K562 (cell line): ENCODE data around the gene WIPF2. TPM values are rescaled to one million over a fixed set of nuclear protein-coding genes. Genes with fewer than 3 reads are reported as not detected.
A peak's percentile ranks its signal among the peaks of the same experiment; 100 is the strongest.

ENCODE experiments used
- ATAC-seq: fragments of 200-7000 bp; cut with Tn5 transposase; 3 replicates; pipeline ENCODE4 v1.9.1; 2020; ENCODE audit warnings: moderate library complexity
- BruUV-seq: library from RNA; stranded (reverse); fragments of 400-500 nt; replicated peaks from 2 replicates; lab custom pipeline; 2021; lab: Mats Ljungman, UMichigan
- CTCF ChIA-PET: fragments of 300-600 bp; formaldehyde crosslinking; extraction: SDS; loops from one replicate; lab custom pipeline; 2021; ENCODE audit warnings: low intra/inter-chr PET ratio; lab: Yijun Ruan, JAX
- POLR2A ChIA-PET: fragments of 300-600, 350-650 bp; sonication (Branson Sonifier 250); formaldehyde crosslinking; extraction: SDS; loops from one replicate; lab custom pipeline; 2021; ENCODE audit warnings: antibody characterized with exemption, inconsistent platforms; lab: Yijun Ruan, JAX
- DNase-seq, 4 experiments: peaks; one replicate each; pipeline versions ENCODE4 v3.0.0 to v3.0.0-alpha.2; 2011 to 2018; ENCODE audit warnings: low spot score in 3 of 4, mixed read lengths in 3 of 4; ENCODE audit errors: extremely low read depth in 1 of 4
- FAIRE-seq: peaks from 2 replicates; lab custom pipeline; 2011; peaks lifted over from hg19 to GRCh38; lab: Jason Lieb, UNC
- H2AFZ ChIP-seq: 2 replicates; pipeline ENCODE4 v1.6.0; 2011; ENCODE audit warnings: low read depth, low read length, control low read depth, inconsistent platforms
- H3K27ac ChIP-seq: fragments of 200-600 bp; 3 replicates; pipeline ENCODE4 v1.8.0; 2011; ENCODE audit warnings: low read depth, mild to moderate bottlenecking, control low read depth, inconsistent platforms, low read length, moderate library complexity, mixed read lengths; ENCODE audit errors: extremely low read depth
- H3K27me3 ChIP-seq, 2 experiments: fragments of 300-600 bp in 1 of 2; 2 replicates in 1 of 2; 3 replicates in 1 of 2; pipeline versions ENCODE4 v1.6.0 to v1.8.0; 2011; ENCODE audit warnings: inconsistent platforms in 2 of 2, low read length in 2 of 2, mild to moderate bottlenecking in 1 of 2, mixed read lengths in 1 of 2, moderate library complexity in 1 of 2; ENCODE audit not compliant: control insufficient read depth in 2 of 2, insufficient read depth in 2 of 2
- H3K36me3 ChIP-seq: fragments of 300-600 bp; 3 replicates; pipeline ENCODE4 v1.8.0; 2011; ENCODE audit warnings: mild to moderate bottlenecking, low read length, inconsistent platforms; ENCODE audit not compliant: control insufficient read depth, insufficient read depth
- H3K4me1 ChIP-seq, 2 experiments: fragments of 200-600 bp in 1 of 2; replicated peaks in 1 of 2; 2 replicates in 1 of 2; 3 replicates in 1 of 2; pipeline versions ENCODE4 v1.5.1 to v1.8.0; 2011; ENCODE audit warnings: inconsistent platforms in 2 of 2, low read length in 2 of 2, mild to moderate bottlenecking in 1 of 2, mixed read lengths in 1 of 2, moderate library complexity in 1 of 2; ENCODE audit not compliant: control insufficient read depth in 2 of 2, insufficient read depth in 2 of 2
- H3K4me2 ChIP-seq: 2 replicates; pipeline ENCODE4 v1.6.1; 2011; ENCODE audit warnings: low read length, control low read depth, inconsistent platforms, mixed read lengths; ENCODE audit not compliant: insufficient read depth
- H3K4me3 ChIP-seq: fragments of 200-600 bp; sonication (generic), shearing (Covaris generic); 2 replicates; pipeline ENCODE4 v1.5.1; 2016; ENCODE audit warnings: control low read depth, inconsistent platforms
- H3K79me2 ChIP-seq: fragments of 200-600 bp; 3 replicates; pipeline ENCODE4 v1.8.0; 2011; ENCODE audit warnings: low read length, inconsistent platforms; ENCODE audit not compliant: control insufficient read depth, insufficient read depth
- H3K9ac ChIP-seq, 2 experiments: 2 replicates each; pipeline versions ENCODE4 v1.6.0 to v1.6.1; 2011; ENCODE audit warnings: low read depth in 2 of 2, low read length in 2 of 2, control low read depth in 1 of 2, inconsistent platforms in 1 of 2, mild to moderate bottlenecking in 1 of 2, mixed read lengths in 1 of 2; ENCODE audit not compliant: insufficient read depth in 1 of 2
- H3K9me1 ChIP-seq: one replicate; pipeline ENCODE4 v1.6.0; 2011; ENCODE audit warnings: inconsistent platforms, mild to moderate bottlenecking, low read length, moderate library complexity; ENCODE audit not compliant: control insufficient read depth, insufficient read depth
- H3K9me3 ChIP-seq: replicated peaks from 2 replicates; pipeline ENCODE4 v1.5.1; 2011; ENCODE audit warnings: low read depth, low read length, inconsistent platforms; ENCODE audit not compliant: control insufficient read depth, insufficient read depth
- H4K20me1 ChIP-seq: replicated peaks from 2 replicates; pipeline ENCODE4 v1.6.1; 2011; ENCODE audit warnings: low read length, inconsistent platforms, mixed read lengths; ENCODE audit not compliant: control insufficient read depth, insufficient read depth
- FOXJ3 ChIP-seq: sonication (generic); formaldehyde crosslinking; IDR thresholded peaks from 2 replicates; pipeline ENCODE4 v1.4.0; 2020; ENCODE audit warnings: mild to moderate bottlenecking, missing genetic modification reagents
- IRF1 ChIP-seq: sonication (generic); formaldehyde crosslinking; IDR thresholded peaks from 2 replicates; pipeline ENCODE4 v1.8.0; 2022; ENCODE audit warnings: missing genetic modification reagents, mild to moderate bottlenecking, borderline replicate concordance
- NKRF ChIP-seq: fragments of 450-650 bp; IDR thresholded peaks from 2 replicates; pipeline ENCODE4 v1.6.1; 2016; ENCODE audit warnings: borderline replicate concordance
- NR2F6 ChIP-seq: fragments of 450-650 bp; formaldehyde crosslinking; IDR thresholded peaks from 2 replicates; pipeline ENCODE4 v1.4.0; 2020; ENCODE audit warnings: mild to moderate bottlenecking
- RAD21 ChIP-seq, 2 experiments: fragments of 250-450 bp in 1 of 2; fragments of 450-650 bp in 1 of 2; sonication (Bioruptor Pico) in 1 of 2; formaldehyde crosslinking in 1 of 2; IDR thresholded peaks in 1 of 2; conservative IDR thresholded peaks in 1 of 2; 2 replicates each; pipeline versions ENCODE4 v1.4.0 to v1.8.0; 2020 to 2022; ENCODE audit warnings: mild to moderate bottlenecking in 2 of 2, moderate library complexity in 1 of 2
- REST ChIP-seq, 2 experiments: fragments of 450-650 bp; formaldehyde crosslinking in 1 of 2; IDR thresholded peaks; 2 replicates each; pipeline versions ENCODE4 v1.4.0 to v1.6.1; 2014 to 2020; ENCODE audit warnings: mild to moderate bottlenecking in 2 of 2, borderline replicate concordance in 1 of 2, low read depth in 1 of 2
- SMARCB1 ChIP-seq: IDR thresholded peaks from 2 replicates; pipeline ENCODE4 v1.6.1; 2011; ENCODE audit warnings: improper control_type of control experiment, low read depth; ENCODE audit not compliant: insufficient read length
- ZKSCAN8 ChIP-seq: fragments of 200-800 bp; sonication (Bioruptor generic); IDR thresholded peaks from 2 replicates; pipeline ENCODE4 v1.6.1; 2016; ENCODE audit warnings: missing genetic modification characterization, missing compliant biosample characterization
- WGBS: fragments of 100-300 bp; shearing (Covaris generic); methylation state at CpG from one replicate; pipeline ENCODE4 v1.1.6; 2016; ENCODE audit warnings: low coverage, mixed read lengths; ENCODE audit not compliant: insufficient coverage; ENCODE audit errors: missing lambda C conversion rate; 5-methylcytosine and 5-hydroxymethylcytosine counted together
- in situ Hi-C: fragments of 300-500 bp; cut with MboI; formaldehyde crosslinking; loops from 4 replicates; pipeline ENCODE4 v1.15.0; 2018; ENCODE audit warnings: inconsistent platforms, mixed read lengths
- intact Hi-C: fragments of 100-400 bp; cut with micrococcal nuclease; formaldehyde crosslinking; loops from 2 replicates; pipeline ENCODE4 v1.14.2; 2022
- polyA plus RNA-seq, 8 experiments: library from polyadenylated mRNA; depleted of rRNA in 4 of 8; stranded (reverse) in 5 of 8; unstranded in 3 of 8; fragments of >200 nt; fragmentation: Nextera tagmentation in 2 of 8; fragmentation: Illumina TruSeq in 1 of 8; extraction: Ambion mirVana in 2 of 8; extraction: Trizol in 1 of 8; gene quantifications; 2 replicates each; pipeline versions ENCODE4 v1.2.1 to v1.2.3, GENCODE V29; 2011 to 2014; ENCODE audit warnings: inconsistent platforms in 1 of 8, missing spikeins in 1 of 8
- total RNA-seq, 7 experiments: library from RNA; depleted of rRNA in 6 of 7; stranded (reverse); fragments of >200 nt in 6 of 7; fragmentation: Illumina TruSeq in 2 of 7; extraction: Trizol in 2 of 7; gene quantifications; 2 replicates each; pipeline versions ENCODE4 v1.2.1 to v1.2.3, GENCODE V29; 2011 to 2021; ENCODE audit warnings: low replicate concordance in 1 of 7

The WIPF2 gene
- total and polyA plus RNA-seq, 9 of the 15 experiments (the other 6 are each of a cell fraction or from before 2014, with no cell fraction given): 3.6 to 15.0 (median 5.3) TPM

- H3K27me3 ChIP-seq: no peaks in the 10 kb centered on the region
- DNase-seq (no peak), ATAC-seq (no peak; the same call in 2 of the 3 replicates), FAIRE-seq (no peak)
- peaks cover 41 to 43% of the 10 kb centered on the region in 2 experiments for H3K4me1 ChIP-seq
- no peaks in the 10 kb centered on the region for H3K9me3 ChIP-seq
- H3K36me3 ChIP-seq: peaks cover 4% of the 10 kb centered on the region; the same call in 2 of the 3 replicates
- H3K9ac ChIP-seq: peak overlapping the region; percentile 22 to 49; a peak in 1 of 4 replicates
- no peak overlapping the region for H2AFZ ChIP-seq
- H3K4me2 ChIP-seq: no peak overlapping the region; the same call in 1 of the 2 replicates
- no TSS peak for BruUV-seq
- H3K9me1 ChIP-seq: no peaks in the 10 kb centered on the region
- ChIA-PET CTCF (no interaction called here), POLR2A (interaction anchor here (0.5 to 1.2 kb wide), 9 partner anchors 9 to 333 kb away, joined by 3 to 8 read pairs (median 3); no protein-coding TSS in a partner anchor)
- intact Hi-C loops (loop anchor here (5.0 to 10.0 kb wide), 2 partner anchors 32 to 225 kb away; no protein-coding TSS in a partner anchor), in situ Hi-C loops (no loop called here)
- no peaks in the 10 kb centered on the region; the same call in 2 of the 3 replicates for H3K79me2 ChIP-seq
- no peaks in the 10 kb centered on the region for H4K20me1 ChIP-seq
- WGBS: 100% methylated on average over 2 of the region's 2 CpGs
- no peak overlapping the region for H3K4me3 ChIP-seq
- no peak overlapping the region for H3K27ac ChIP-seq
- TF ChIP-seq IRF1 (CRISPR knock-in tag) (no peak), RAD21 (CRISPR knock-in tag; conservative IDR thresholded peaks at IDR 0.05 in 1 of 2, IDR thresholded peaks at IDR 0.05 in 1 of 2) (no peak), ZKSCAN8 (CRISPR knock-in tag) (peak; percentile 45), REST (IDR thresholded peaks at IDR 0.05; ENCODE audit: borderline replicate concordance) (peak; percentile 38; the same call in 1 of the 2 replicates), REST (CRISPR knock-in tag; IDR thresholded peaks at IDR 0.05; ENCODE audit: low read depth) (no peak), FOXJ3 (no peak), NR2F6 (CRISPR knock-in tag) (no peak), NKRF (no peak), SMARCB1 (no peak)
Measured at GRCh38 chr17:40309949-40310510, 90.9 kb downstream of the WIPF2 start.
